ENCODE results near the gene PCMT1. TPM values are rescaled to one million over a fixed set of nuclear protein-coding genes. Genes with fewer than 3 reads are reported as not detected.
A peak's percentile ranks its signal among the peaks of the same experiment; 100 is the strongest.

PCMT1 gene
- total RNA-seq, 5 donors from 2014 or later (not counting 1 experiment from before 2014, with no cell fraction given) = 33.9 to 63.1 (median 53.1) TPM

GRCh38 chr6:149717588-149718458 is 31.7 kb upstream of the PCMT1 start, which contains the start of gene LATS1:
Gene LATS1 (minus strand): TSS chr6:149718101. CDS start chr6:149702126, 15,975 bp downstream.
- no peaks in the 10 kb centered on the region for H3K9me3 ChIP-seq
- ATAC-seq (replicated peaks in 1 of 4) (peak; percentile 93 to 96 (median 94)), DNase-seq (peak; percentile 79 to 96 (median 90))
- H3K27ac ChIP-seq (ENCODE audit: low read length) = peak within 1 kb of the TSS; percentile 84
- H3K27me3 Mint-ChIP-seq = no peaks in the 10 kb centered on the region
- POLR2A ChIA-PET = interaction anchor here (1.1 to 2.3 kb wide), 4 partner anchors 13 to 31 kb away, joined by 3 to 9 read pairs (median 6); partner anchors contain the start of gene PCMT1 (in 1 of the 2)
- peak within 1 kb of the TSS; percentile 77 to 88 for H3K4me3 ChIP-seq (ENCODE audit: control insufficient read depth in 1 of 2, extremely low read depth in 1 of 2, low read length in 1 of 2)
- no peaks in the 10 kb centered on the region for H3K27me3 ChIP-seq (replicated peaks in 1 of 2; ENCODE audit: control insufficient read depth in 2 of 2, extremely low read depth in 1 of 2, insufficient read depth in 2 of 2, low read length in 1 of 2)
- H3K4me1 ChIP-seq (ENCODE audit: control insufficient read depth in 1 of 2, extremely low read depth in 1 of 2, insufficient read depth in 2 of 2, low read length in 2 of 2) = peaks cover 16 to 19% of the 10 kb centered on the region in 2 experiments
- CTCF ChIA-PET = interaction anchor here in 1 of 2 donors (0.6 to 1.9 kb wide), 6 partner anchors 13 to 299 kb away, joined by 3 to 16 read pairs (median 5); partner anchors contain the start of genes NUP43, PPIL4 and ZC3H12D
- H3K9me3 Mint-ChIP-seq = no peaks in the 10 kb centered on the region
- H3K27ac Mint-ChIP-seq = peak within 1 kb of the TSS; percentile 97 to 98
- under 1% methylated on average over 82 of the region's 82 CpGs for WGBS (ENCODE audit: insufficient coverage)
- H3K36me3 Mint-ChIP-seq = peaks cover 2% of the 10 kb centered on the region
- peaks cover 0 to 5% of the 10 kb centered on the region in 2 donors for H3K36me3 ChIP-seq (ENCODE audit: control insufficient read depth in 2 of 2, extremely low read depth in 1 of 2, insufficient read depth in 1 of 2, low read length in 1 of 2)
- H3K4me3 Mint-ChIP-seq = peak within 1 kb of the TSS; percentile 94 to 97 (median 96)
- peaks cover 40 to 52% (median 41%) of the 10 kb centered on the region in 3 donors for H3K4me1 Mint-ChIP-seq

GRCh38 chr6:149719531-149719930 is 30.0 kb upstream of the PCMT1 start:
- Histone ChIP-seq H3K4me1 (ENCODE audit: control insufficient read depth in 1 of 2, extremely low read depth in 1 of 2, insufficient read depth in 2 of 2, low read length in 2 of 2) (peaks cover 16 to 19% of the 10 kb centered on the region in 2 experiments), H3K36me3 (ENCODE audit: control insufficient read depth in 2 of 2, extremely low read depth in 1 of 2, insufficient read depth in 1 of 2, low read length in 1 of 2) (peaks cover 0 to 2% of the 10 kb centered on the region in 2 donors), H3K9me3 (no peaks in the 10 kb centered on the region), H3K27me3 (replicated peaks in 1 of 2; ENCODE audit: control insufficient read depth in 2 of 2, extremely low read depth in 1 of 2, insufficient read depth in 2 of 2, low read length in 1 of 2) (no peaks in the 10 kb centered on the region), H3K4me3 (ENCODE audit: control insufficient read depth in 1 of 2, extremely low read depth in 1 of 2, low read length in 1 of 2) (no peak overlapping the region), H3K27ac (ENCODE audit: low read length) (no peak overlapping the region)
- ChIA-PET CTCF (interaction anchor here in 1 of 2 donors (1.6 kb wide), 1 partner anchor 297 kb away, joined by 5 read pairs; no protein-coding TSS in a partner anchor), POLR2A (interaction anchor here (0.6 to 2.3 kb wide), 4 partner anchors 15 to 29 kb away, joined by 3 to 9 read pairs (median 5); no protein-coding TSS in a partner anchor)
- Mint-ChIP-seq H3K36me3 (peaks cover 3% of the 10 kb centered on the region), H3K27me3 (no peaks in the 10 kb centered on the region), H3K4me1 (peaks cover 37 to 41% (median 38%) of the 10 kb centered on the region in 3 donors), H3K9me3 (no peaks in the 10 kb centered on the region), H3K4me3 (peak overlapping the region in 2 of 3 donors; percentile 27 to 37), H3K27ac (peak overlapping the region in 1 of 2 donors; percentile 1)
- ATAC-seq (replicated peaks in 1 of 4) = no peak
- DNase-seq = no peak
- 98% methylated on average over 3 of the region's 3 CpGs for WGBS (ENCODE audit: insufficient coverage)

- Mint-ChIP-seq H3K4me1 (peaks cover 17 to 23% (median 17%) of the 10 kb centered on the region in 3 donors), H3K36me3 (peaks cover 9% of the 10 kb centered on the region), H3K27me3 (no peaks in the 10 kb centered on the region), H3K27ac (no peak overlapping the region), H3K9me3 (no peaks in the 10 kb centered on the region), H3K4me3 (no peak overlapping the region)
- no CpG with 5 or more reads among the region's 4 CpGs for WGBS (ENCODE audit: insufficient coverage)
- no peak for ATAC-seq (replicated peaks in 1 of 4)
- DNase-seq = no peak
- ChIA-PET CTCF (interaction anchor here in 1 of 2 donors (0.5 to 0.7 kb wide), 2 partner anchors 24 to 76 kb away, joined by 3 to 4 read pairs; no protein-coding TSS in a partner anchor), POLR2A (interaction anchor here in 1 of 2 donors (0.6 kb wide), 1 partner anchor 24 kb away, joined by 3 read pairs; no protein-coding TSS in a partner anchor)
- peaks cover 0 to 16% of the 10 kb centered on the region in 2 donors for H3K36me3 ChIP-seq (ENCODE audit: control insufficient read depth in 2 of 2, extremely low read depth in 1 of 2, insufficient read depth in 1 of 2, low read length in 1 of 2)
- no peak overlapping the region for H3K4me3 ChIP-seq (ENCODE audit: control insufficient read depth in 1 of 2, extremely low read depth in 1 of 2, low read length in 1 of 2)
- H3K9me3 ChIP-seq = no peaks in the 10 kb centered on the region
- peaks cover 7 to 12% of the 10 kb centered on the region in 2 experiments for H3K4me1 ChIP-seq (ENCODE audit: control insufficient read depth in 1 of 2, extremely low read depth in 1 of 2, insufficient read depth in 2 of 2, low read length in 2 of 2)
- no peak overlapping the region for H3K27ac ChIP-seq (ENCODE audit: low read length)
- H3K27me3 ChIP-seq (replicated peaks in 1 of 2; ENCODE audit: control insufficient read depth in 2 of 2, extremely low read depth in 1 of 2, insufficient read depth in 2 of 2, low read length in 1 of 2) = no peaks in the 10 kb centered on the region
Measured at GRCh38 chr6:149723262-149723661, 26.3 kb upstream of the PCMT1 start.

GRCh38 chr6:149723771-149724417 is 25.6 kb upstream of the PCMT1 start:
- Histone ChIP-seq H3K27me3 (replicated peaks in 1 of 2; ENCODE audit: control insufficient read depth in 2 of 2, extremely low read depth in 1 of 2, insufficient read depth in 2 of 2, low read length in 1 of 2) (no peaks in the 10 kb centered on the region), H3K9me3 (no peaks in the 10 kb centered on the region), H3K4me1 (ENCODE audit: control insufficient read depth in 1 of 2, extremely low read depth in 1 of 2, insufficient read depth in 2 of 2, low read length in 2 of 2) (peaks cover 9 to 13% of the 10 kb centered on the region in 2 experiments), H3K36me3 (ENCODE audit: control insufficient read depth in 2 of 2, extremely low read depth in 1 of 2, insufficient read depth in 1 of 2, low read length in 1 of 2) (peaks cover 0 to 22% of the 10 kb centered on the region in 2 donors), H3K27ac (ENCODE audit: low read length) (no peak overlapping the region), H3K4me3 (ENCODE audit: control insufficient read depth in 1 of 2, extremely low read depth in 1 of 2, low read length in 1 of 2) (no peak overlapping the region)
- H3K4me1 Mint-ChIP-seq = peaks cover 18 to 23% (median 19%) of the 10 kb centered on the region in 3 donors
- peak in 28 of 35 experiments; percentile 3 to 66 (median 26) for DNase-seq
- H3K27me3 Mint-ChIP-seq = no peaks in the 10 kb centered on the region
- 66% methylated on average over 7 of the region's 10 CpGs for WGBS (ENCODE audit: insufficient coverage)
- H3K9me3 Mint-ChIP-seq = no peaks in the 10 kb centered on the region
- POLR2A ChIA-PET = no interaction called here
- CTCF ChIA-PET = interaction anchor here in 1 of 2 donors (0.5 to 1.2 kb wide), 3 partner anchors 21 to 77 kb away, joined by 3 to 4 read pairs (median 3); no protein-coding TSS in a partner anchor
- H3K36me3 Mint-ChIP-seq = peaks cover 9% of the 10 kb centered on the region
- H3K27ac Mint-ChIP-seq = peak overlapping the region in 1 of 2 donors; percentile 41
- H3K4me3 Mint-ChIP-seq = no peak overlapping the region
- ATAC-seq (replicated peaks in 1 of 4) = peak; percentile 87 to 91 (median 90)

- Mint-ChIP-seq H3K4me3 (no peak overlapping the region), H3K4me1 (peaks cover 22 to 24% (median 22%) of the 10 kb centered on the region in 3 donors), H3K9me3 (no peaks in the 10 kb centered on the region), H3K27me3 (no peaks in the 10 kb centered on the region), H3K27ac (no peak overlapping the region), H3K36me3 (peaks cover 18% of the 10 kb centered on the region)
- CTCF ChIA-PET = no interaction called here
- Histone ChIP-seq H3K4me3 (ENCODE audit: control insufficient read depth in 1 of 2, extremely low read depth in 1 of 2, low read length in 1 of 2) (no peak overlapping the region), H3K27ac (ENCODE audit: low read length) (no peak overlapping the region), H3K4me1 (ENCODE audit: control insufficient read depth in 1 of 2, extremely low read depth in 1 of 2, insufficient read depth in 2 of 2, low read length in 2 of 2) (peaks cover 10 to 13% of the 10 kb centered on the region in 2 experiments), H3K9me3 (no peaks in the 10 kb centered on the region), H3K36me3 (ENCODE audit: control insufficient read depth in 2 of 2, extremely low read depth in 1 of 2, insufficient read depth in 1 of 2, low read length in 1 of 2) (peaks cover 6 to 39% of the 10 kb centered on the region in 2 donors), H3K27me3 (replicated peaks in 1 of 2; ENCODE audit: control insufficient read depth in 2 of 2, extremely low read depth in 1 of 2, insufficient read depth in 2 of 2, low read length in 1 of 2) (no peaks in the 10 kb centered on the region)
- ATAC-seq (replicated peaks in 1 of 4) = no peak
- WGBS (ENCODE audit: insufficient coverage) = 92% methylated on average over 3 of the region's 3 CpGs
- no peak for DNase-seq
- POLR2A ChIA-PET = no interaction called here
Measured at GRCh38 chr6:149725785-149726184, 23.8 kb upstream of the PCMT1 start.

Data from T-cell (primary cell).